ENCODE measurements around the gene SETD5. TPM values are rescaled to one million over a fixed set of nuclear protein-coding genes. Genes with fewer than 3 reads are reported as not detected.

The SETD5 gene
- total RNA-seq, 2 donors from 2014 or later, result 158 to 173 TPM

DNA sequence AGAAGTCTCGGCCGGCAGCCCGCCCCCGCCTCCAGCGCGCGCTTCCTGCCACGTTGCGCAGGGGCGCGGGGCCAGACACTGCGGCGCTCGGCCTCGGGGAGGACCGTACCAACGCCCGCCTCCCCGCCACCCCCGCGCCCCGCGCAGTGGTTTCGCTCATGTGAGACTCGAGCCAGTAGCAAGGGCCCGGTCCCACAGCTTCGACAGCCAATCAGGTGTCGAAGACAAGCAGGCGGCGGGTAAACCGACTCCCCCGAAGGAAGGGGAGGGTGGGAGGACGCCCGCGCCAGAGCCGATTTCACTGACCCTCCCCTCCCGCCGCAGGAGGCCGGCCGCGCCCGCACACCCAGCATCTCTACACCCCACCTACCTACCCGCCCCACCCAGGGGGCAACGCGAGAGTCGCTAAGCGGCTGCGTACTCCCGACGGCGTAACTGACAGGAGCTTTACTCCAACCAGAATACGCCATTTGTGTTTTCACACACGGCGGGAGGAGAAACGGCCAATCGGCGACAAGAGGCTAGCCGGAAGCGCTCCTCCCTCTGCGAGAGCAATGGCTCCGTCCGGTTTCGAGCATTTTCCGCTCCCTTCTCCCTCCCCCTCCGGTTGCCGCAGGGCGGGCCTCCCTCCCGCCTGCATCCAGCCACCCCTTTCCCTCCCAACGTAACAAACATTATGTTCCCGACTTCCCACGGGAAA is 633 bp upstream of the SETD5 start:
- DNase-seq (peak; percentile 98 to 100), ATAC-seq (replicated peaks in 1 of 2) (peak; percentile 75 to 78)
- Mint-ChIP-seq H3K27ac (peak overlapping the region; percentile 99), H3K9me3 (no peaks in the 10 kb centered on the region), H3K4me1 (ENCODE audit: low read depth) (peaks cover 72% of the 10 kb centered on the region), H3K27me3 (ENCODE audit: low read depth) (no peaks in the 10 kb centered on the region), H3K4me3 (peak overlapping the region; percentile 95 to 97), H3K36me3 (ENCODE audit: insufficient read depth in 2 of 2) (peaks cover 21 to 44% of the 10 kb centered on the region in 2 donors)

DNA sequence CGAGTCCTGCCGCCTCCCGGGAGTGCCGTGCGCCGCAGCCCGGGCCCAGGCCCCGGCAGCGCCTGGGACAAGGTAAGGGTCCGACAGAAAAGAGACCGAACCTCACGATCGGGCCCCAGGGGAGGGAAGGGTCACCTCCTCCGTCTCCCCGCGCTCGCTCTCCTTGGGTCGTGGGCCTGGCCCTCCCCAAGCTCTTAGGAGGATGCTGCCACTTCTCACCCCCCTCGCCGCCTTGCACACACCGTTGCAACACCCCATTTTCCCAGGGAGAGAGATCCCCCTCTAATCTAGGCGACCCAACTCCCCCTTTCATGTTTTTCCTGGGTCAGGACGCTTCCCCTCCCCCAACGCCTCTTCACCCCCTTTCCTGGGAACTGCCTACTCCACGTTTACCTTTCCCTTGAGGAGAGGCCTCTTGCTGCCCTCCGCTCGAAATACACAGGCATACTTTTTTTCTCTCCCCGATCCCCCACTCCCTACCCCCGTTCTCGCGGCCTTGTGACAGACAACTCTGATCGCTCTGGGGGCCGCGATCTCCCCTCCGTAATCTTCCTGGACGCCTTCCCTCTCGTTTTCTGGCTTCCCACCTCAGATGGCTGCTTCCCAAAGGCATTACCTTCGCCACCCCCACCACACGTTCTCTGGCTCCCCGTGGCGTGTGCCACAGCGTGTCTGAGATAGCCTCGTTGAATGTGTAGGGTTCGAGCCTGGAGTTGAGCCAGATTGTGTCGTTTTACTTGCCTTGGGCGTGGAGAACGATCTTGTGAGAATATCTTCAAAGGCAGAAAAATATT is 688 bp downstream of the SETD5 start:
- Mint-ChIP-seq H3K4me3 (peak overlapping the region; percentile 93 to 98), H3K4me1 (ENCODE audit: low read depth) (peaks cover 72% of the 10 kb centered on the region), H3K36me3 (ENCODE audit: insufficient read depth in 2 of 2) (peaks cover 21 to 37% of the 10 kb centered on the region in 2 donors), H3K27ac (peak overlapping the region; percentile 97), H3K27me3 (ENCODE audit: low read depth) (no peaks in the 10 kb centered on the region), H3K9me3 (no peaks in the 10 kb centered on the region)
- ATAC-seq (replicated peaks in 1 of 2) (no peak), DNase-seq (peak; percentile 40 to 49)

DNA sequence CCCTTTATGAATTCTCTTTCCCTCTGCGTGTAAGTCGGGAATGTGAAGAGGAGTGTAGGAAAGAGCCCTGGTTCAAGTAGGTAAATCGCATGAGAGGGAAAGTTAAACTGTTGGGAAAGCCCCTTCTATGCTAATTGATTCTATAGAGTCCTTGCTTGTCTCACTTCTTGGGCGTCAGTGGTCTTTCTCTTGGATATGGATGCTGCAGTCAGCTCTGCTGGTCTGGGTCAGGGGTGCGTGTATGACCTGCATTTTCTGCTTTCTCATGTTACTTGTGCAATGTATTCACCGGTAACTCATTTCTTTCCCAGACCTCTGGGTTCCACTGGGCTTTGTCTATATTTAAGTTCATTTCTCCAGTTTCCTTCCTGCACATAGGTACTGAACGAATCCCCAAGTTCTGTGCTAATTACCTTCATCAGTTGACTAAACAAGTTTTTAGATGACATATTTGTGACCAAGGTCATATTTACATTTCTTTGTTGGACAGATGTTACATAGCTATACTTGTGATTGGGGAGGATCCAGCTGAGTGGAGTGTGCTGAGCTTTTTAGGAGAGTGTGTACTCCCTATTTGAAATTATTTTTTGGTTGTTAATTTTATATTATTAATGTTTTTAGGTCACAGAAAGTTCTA is 1.4 kb downstream of the SETD5 start:
- H3K27ac Mint-ChIP-seq, result peak overlapping the region; percentile 97
- peak overlapping the region; percentile 93 to 98 for H3K4me3 Mint-ChIP-seq
- H3K27me3 Mint-ChIP-seq (ENCODE audit: low read depth), result no peaks in the 10 kb centered on the region
- peaks cover 21 to 31% of the 10 kb centered on the region in 2 donors for H3K36me3 Mint-ChIP-seq (ENCODE audit: insufficient read depth in 2 of 2)
- ATAC-seq (replicated peaks in 1 of 2), result no peak
- H3K4me1 Mint-ChIP-seq (ENCODE audit: low read depth), result peaks cover 65% of the 10 kb centered on the region
- H3K9me3 Mint-ChIP-seq, result no peaks in the 10 kb centered on the region
- peak; percentile 24 to 32 for DNase-seq

DNA sequence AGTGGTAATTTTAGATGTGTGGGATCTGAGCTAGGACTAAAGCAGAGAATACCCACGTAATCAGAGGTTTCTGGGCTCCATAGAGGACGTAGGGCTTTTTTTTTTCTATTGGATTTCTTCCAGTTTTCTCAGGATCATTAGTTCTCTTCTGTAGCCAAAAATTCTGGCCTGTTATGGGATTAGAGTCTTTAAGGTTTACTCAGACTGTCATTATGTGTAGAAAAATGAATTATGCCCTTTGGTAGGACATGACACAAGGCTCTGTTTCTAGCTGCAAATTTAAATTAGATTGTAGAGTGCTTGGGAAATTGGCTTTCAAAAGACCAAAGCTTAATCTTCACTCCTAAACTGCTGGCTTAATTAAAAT is 1.9 kb downstream of the SETD5 start:
- peaks cover 21 to 29% of the 10 kb centered on the region in 2 donors for H3K36me3 Mint-ChIP-seq (ENCODE audit: insufficient read depth in 2 of 2)
- DNase-seq (no peak), ATAC-seq (replicated peaks in 1 of 2) (no peak)
- H3K27me3 Mint-ChIP-seq (ENCODE audit: low read depth), result no peaks in the 10 kb centered on the region
- no peaks in the 10 kb centered on the region for H3K9me3 Mint-ChIP-seq
- H3K4me1 Mint-ChIP-seq (ENCODE audit: low read depth), result peaks cover 60% of the 10 kb centered on the region
- H3K27ac Mint-ChIP-seq, result peak overlapping the region; percentile 88
- peak overlapping the region; percentile 93 to 98 for H3K4me3 Mint-ChIP-seq

DNA sequence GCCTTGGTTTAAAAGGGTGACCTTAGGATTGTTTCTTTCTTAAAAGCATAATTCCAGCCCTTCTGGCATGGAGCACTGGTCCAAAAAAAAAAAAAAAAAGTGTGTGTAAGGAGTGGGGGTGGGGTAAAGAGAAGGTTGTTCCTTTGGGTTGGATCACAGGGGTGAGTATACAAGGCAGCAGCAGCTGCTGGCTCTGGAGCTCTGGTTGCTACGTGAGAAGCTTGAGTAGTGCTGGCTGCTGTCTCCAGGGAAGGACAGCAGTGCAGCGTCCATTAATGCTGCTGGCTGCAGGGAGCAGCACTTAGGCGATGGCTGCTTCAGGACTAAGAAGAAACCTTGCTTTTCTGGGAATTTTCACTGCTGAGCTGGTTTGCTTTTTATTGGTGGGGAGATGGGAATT is 2.3 kb downstream of the SETD5 start:
- Mint-ChIP-seq H3K9me3 (no peaks in the 10 kb centered on the region), H3K27me3 (ENCODE audit: low read depth) (no peaks in the 10 kb centered on the region), H3K4me1 (ENCODE audit: low read depth) (peaks cover 60% of the 10 kb centered on the region), H3K4me3 (peak overlapping the region; percentile 93 to 98), H3K36me3 (ENCODE audit: insufficient read depth in 2 of 2) (peaks cover 17 to 25% of the 10 kb centered on the region in 2 donors), H3K27ac (peak overlapping the region; percentile 88)
- peak in 1 of 2 donors; percentile 10 for DNase-seq
- no peak for ATAC-seq (replicated peaks in 1 of 2)

DNA sequence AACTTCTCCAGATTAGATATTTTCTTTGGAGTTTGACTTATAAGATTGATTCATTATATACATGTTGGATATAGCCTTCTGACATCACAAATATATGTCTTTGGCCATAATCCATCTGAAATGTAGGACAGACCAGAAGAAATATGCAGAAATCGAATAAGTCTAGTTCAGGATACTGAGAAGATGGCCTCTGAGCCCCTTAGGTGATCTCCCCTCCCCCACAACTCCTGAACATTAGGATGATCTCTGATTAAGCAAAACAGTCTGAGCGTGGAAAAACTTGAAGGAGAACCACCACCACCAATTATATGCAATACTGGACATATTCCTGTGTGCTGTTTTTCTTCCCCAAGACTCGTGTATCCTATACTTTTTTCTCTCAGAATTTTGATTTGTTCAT is 3.2 kb downstream of the SETD5 start:
- ATAC-seq (replicated peaks in 1 of 2) (no peak), DNase-seq (no peak)
- peaks cover 58% of the 10 kb centered on the region for H3K4me1 Mint-ChIP-seq (ENCODE audit: low read depth)
- peaks cover 14 to 16% of the 10 kb centered on the region in 2 donors for H3K36me3 Mint-ChIP-seq (ENCODE audit: insufficient read depth in 2 of 2)
- peak overlapping the region; percentile 83 for H3K27ac Mint-ChIP-seq
- no peaks in the 10 kb centered on the region for H3K27me3 Mint-ChIP-seq (ENCODE audit: low read depth)
- no peaks in the 10 kb centered on the region for H3K9me3 Mint-ChIP-seq
- peak overlapping the region; percentile 93 to 98 for H3K4me3 Mint-ChIP-seq

DNA sequence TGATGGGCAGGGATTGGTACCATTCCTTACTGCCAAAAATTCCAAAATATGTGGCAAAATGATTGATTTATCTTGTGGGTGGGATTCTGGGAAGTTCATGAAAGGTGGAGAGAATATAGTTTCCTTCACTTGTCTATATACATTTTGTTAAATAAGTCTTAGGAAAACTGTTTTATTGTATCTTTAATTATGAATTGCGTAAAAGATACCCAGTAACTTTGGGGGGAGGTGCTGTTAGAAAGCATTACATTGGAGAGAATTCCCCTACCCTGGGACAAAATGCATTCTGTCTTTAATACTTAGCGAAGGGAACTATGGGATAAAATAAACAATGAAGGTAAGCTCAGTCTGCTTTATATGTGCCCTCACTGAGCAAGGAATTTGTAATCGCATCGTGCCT is 4.6 kb downstream of the SETD5 start:
- Mint-ChIP-seq H3K4me3 (peak overlapping the region; percentile 2 to 75), H3K27me3 (ENCODE audit: low read depth) (no peaks in the 10 kb centered on the region), H3K27ac (no peak overlapping the region), H3K36me3 (ENCODE audit: insufficient read depth in 2 of 2) (peaks cover 14 to 15% of the 10 kb centered on the region in 2 donors), H3K4me1 (ENCODE audit: low read depth) (peaks cover 64% of the 10 kb centered on the region), H3K9me3 (no peaks in the 10 kb centered on the region)
- no peak for ATAC-seq (replicated peaks in 1 of 2)
- DNase-seq, result no peak

DNA sequence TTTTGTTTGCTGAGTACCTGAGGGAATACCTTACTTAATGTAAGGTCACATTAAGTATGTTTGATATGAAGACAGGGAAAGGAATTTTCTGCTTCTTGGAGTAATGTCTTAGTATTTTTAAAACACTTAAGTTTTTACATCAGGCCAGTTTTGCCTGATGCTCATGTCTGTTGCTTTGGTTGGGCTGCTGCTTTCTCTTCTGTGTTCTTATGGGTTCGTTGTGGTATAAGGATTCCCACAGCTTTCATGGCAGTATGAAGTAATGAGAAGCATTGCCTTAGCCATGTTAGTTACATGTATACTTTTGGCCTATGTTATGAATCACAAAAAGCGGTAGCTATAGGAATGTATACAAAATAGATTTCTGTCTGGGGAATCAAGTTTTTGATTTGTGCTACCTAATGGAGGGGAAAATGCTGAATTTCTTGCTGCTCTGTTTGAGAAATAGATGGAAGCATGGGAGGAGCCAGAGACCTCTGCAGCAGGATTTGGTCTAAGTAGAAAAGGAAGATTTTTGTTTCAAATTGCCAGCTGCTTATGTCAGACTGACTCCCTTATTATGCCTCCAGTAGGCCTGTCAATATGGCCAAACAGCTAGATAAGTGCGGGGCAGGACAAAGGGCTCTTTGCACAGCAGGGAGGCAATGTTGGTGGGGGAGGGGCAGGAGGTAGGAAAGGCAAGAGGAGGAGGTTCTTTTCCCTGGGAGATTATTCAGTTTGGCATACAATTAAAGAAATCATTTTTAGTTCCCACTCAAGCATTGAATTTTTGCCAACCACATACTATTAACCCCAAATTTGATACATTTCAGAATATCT is 5.2 kb downstream of the SETD5 start:
- Mint-ChIP-seq H3K27ac (peak overlapping the region; percentile 88), H3K27me3 (ENCODE audit: low read depth) (no peaks in the 10 kb centered on the region), H3K4me3 (peak overlapping the region; percentile 54 to 75), H3K9me3 (no peaks in the 10 kb centered on the region), H3K4me1 (ENCODE audit: low read depth) (peaks cover 70% of the 10 kb centered on the region), H3K36me3 (ENCODE audit: insufficient read depth in 2 of 2) (peaks cover 14 to 15% of the 10 kb centered on the region in 2 donors)
- no peak for ATAC-seq (replicated peaks in 1 of 2)
- no peak for DNase-seq

DNA sequence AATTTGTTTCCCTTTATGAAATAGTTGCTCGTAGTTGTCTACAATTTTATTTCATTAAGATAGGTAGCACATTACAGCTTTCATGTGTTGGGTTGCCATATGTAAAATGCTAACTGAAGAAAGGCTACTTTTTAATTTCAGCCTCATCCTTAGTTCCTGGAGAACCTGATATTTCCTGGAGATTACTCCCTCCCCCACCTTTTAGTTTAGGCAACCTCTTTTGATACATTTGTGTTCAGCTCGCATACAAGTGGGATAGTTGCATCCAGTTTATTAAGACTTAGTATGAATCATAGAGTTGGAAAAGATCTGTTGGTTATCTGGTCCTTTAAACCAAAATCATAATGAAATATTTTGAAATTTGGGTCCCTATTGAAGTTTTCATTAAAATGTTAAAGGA is 6.0 kb downstream of the SETD5 start:
- DNase-seq, result no peak
- Mint-ChIP-seq H3K36me3 (ENCODE audit: insufficient read depth in 2 of 2) (peaks cover 9% of the 10 kb centered on the region in 2 donors), H3K4me1 (ENCODE audit: low read depth) (peaks cover 79% of the 10 kb centered on the region), H3K27me3 (ENCODE audit: low read depth) (no peaks in the 10 kb centered on the region), H3K4me3 (no peak overlapping the region), H3K27ac (no peak overlapping the region), H3K9me3 (no peaks in the 10 kb centered on the region)
- ATAC-seq (replicated peaks in 1 of 2), result no peak

DNA sequence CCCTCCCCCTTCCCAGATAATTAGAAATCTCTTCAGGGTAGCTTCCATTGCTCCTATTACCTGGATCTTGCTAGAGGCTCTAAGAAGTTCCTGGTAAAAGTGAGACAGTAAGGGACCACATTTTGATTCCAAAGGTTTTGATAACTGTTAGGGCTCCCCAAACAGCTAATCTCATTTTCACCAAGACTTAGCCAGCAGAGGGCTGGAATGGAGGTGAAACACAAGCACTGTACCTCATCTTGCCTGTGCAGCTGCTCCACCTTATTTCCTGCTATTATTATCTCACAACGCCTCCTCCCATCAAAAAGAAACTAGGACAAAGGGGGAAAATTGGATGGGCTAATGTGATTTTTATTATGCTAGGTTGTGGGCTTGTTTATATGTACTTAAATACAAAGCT is 7.3 kb downstream of the SETD5 start:
- H3K9me3 Mint-ChIP-seq, result peaks cover 0 to under 1% of the 10 kb centered on the region in 2 donors
- H3K4me3 Mint-ChIP-seq, result peak overlapping the region in 1 of 2 donors; percentile 55
- H3K4me1 Mint-ChIP-seq (ENCODE audit: low read depth), result peaks cover 83% of the 10 kb centered on the region
- DNase-seq (no peak), ATAC-seq (replicated peaks in 1 of 2) (no peak)
- peaks cover 4% of the 10 kb centered on the region in 2 donors for H3K36me3 Mint-ChIP-seq (ENCODE audit: insufficient read depth in 2 of 2)
- H3K27ac Mint-ChIP-seq, result no peak overlapping the region
- H3K27me3 Mint-ChIP-seq (ENCODE audit: low read depth), result no peaks in the 10 kb centered on the region

DNA sequence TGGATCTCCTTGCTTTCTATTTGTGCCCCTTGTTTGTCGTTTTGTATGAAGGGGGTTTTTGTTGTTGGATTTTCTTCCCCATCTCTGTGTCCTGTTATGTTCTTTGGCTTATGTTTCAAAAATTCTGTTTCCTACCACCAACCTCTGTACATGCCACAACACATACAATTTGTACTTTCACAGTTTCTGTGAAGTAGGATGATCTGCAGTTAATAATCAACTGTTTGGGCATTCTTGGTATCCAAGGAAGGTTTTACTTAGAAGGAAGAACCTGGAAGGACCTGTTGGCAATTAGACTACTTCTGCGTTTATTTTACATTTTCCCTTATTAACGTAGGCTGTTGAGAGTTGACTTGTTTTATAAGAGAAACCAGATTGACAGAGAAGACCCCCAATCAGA is 8.3 kb downstream of the SETD5 start:
- Mint-ChIP-seq H3K27ac (peak overlapping the region; percentile 24), H3K4me3 (peak overlapping the region in 1 of 2 donors; percentile 2), H3K4me1 (ENCODE audit: low read depth) (peaks cover 83% of the 10 kb centered on the region), H3K27me3 (ENCODE audit: low read depth) (no peaks in the 10 kb centered on the region), H3K9me3 (peaks cover 0 to 2% of the 10 kb centered on the region in 2 donors), H3K36me3 (ENCODE audit: insufficient read depth in 2 of 2) (peaks cover 3 to 7% of the 10 kb centered on the region in 2 donors)
- DNase-seq, result no peak
- no peak for ATAC-seq (replicated peaks in 1 of 2)

DNA sequence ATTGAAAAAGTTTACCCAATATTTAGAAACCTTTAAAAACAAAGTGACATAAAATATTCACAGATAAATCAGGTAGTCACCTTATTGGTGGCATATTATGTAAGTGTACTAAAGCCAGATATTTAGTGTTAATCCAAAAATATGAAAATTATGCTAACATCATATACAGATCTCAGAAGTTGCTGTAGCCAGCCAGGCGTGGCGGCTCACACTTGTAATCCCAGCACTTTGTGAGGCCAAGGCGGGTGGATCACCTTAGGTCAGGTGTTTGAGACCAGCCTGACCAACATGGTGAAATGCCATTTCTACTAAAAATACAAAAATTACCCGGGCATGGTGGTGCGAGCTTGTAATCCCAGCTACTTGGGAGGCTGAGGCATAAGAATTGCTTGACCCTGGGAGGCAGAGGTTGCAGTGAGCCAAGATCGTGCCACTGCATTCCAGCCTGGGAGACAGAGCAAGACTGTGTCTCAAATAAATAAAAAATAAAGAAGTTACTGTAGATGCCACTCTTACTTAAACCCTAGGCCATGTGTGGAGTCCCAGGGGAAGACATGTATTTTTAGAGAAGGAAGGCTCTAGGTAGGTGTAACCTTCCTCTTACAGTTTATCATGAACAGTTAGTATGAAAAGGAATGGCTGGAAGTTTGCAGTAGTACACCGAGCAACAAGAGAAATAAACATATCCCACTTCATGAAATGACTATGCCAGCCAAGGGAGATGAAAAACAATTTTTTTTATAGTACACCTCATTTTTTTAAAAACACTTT is 9.6 kb downstream of the SETD5 start:
- no peaks in the 10 kb centered on the region for H3K27me3 Mint-ChIP-seq (ENCODE audit: low read depth)
- DNase-seq (no peak), ATAC-seq (replicated peaks in 1 of 2) (no peak)
- peaks cover 4 to 5% of the 10 kb centered on the region in 2 donors for H3K36me3 Mint-ChIP-seq (ENCODE audit: insufficient read depth in 2 of 2)
- H3K27ac Mint-ChIP-seq, result no peak overlapping the region
- H3K9me3 Mint-ChIP-seq, result peaks cover 0 to 2% of the 10 kb centered on the region in 2 donors
- peaks cover 73% of the 10 kb centered on the region for H3K4me1 Mint-ChIP-seq (ENCODE audit: low read depth)
- no peak overlapping the region for H3K4me3 Mint-ChIP-seq

Data from activated T-cell treated with anti-CD3 and anti-CD28 coated beads, Interleukin-2, amount 50 U/mL, for 72 hours (primary cell).